NB4 (cell line): ENCODE data around the gene ANKH.

Experiments used
- CTCF ChIP-seq: IDR thresholded peaks from one replicate; pipeline ENCODE4 v1.5.1; 2012; ENCODE audit warnings: low read depth, low read length
- MAX ChIP-seq: IDR thresholded peaks from 2 replicates; pipeline ENCODE4 v1.6.1; 2011; ENCODE audit warnings: low read depth, low read length
- MYC ChIP-seq: IDR thresholded peaks from 2 replicates; pipeline ENCODE4 v1.6.1; 2011; ENCODE audit warnings: low read depth, low read length
- POLR2A ChIP-seq: IDR thresholded peaks from 2 replicates; pipeline ENCODE4 v1.6.1; 2011; ENCODE audit warnings: mild to moderate bottlenecking; ENCODE audit not compliant: insufficient read length; ENCODE audit errors: extremely low read depth

GRCh38 chr5:14847471-14847870 lies 24.1 kb downstream of the ANKH start:
- TF ChIP-seq CTCF (no peak), POLR2A (no peak), MAX (no peak), MYC (no peak)
